ENCODE data around the gene C2orf49.

DNA sequence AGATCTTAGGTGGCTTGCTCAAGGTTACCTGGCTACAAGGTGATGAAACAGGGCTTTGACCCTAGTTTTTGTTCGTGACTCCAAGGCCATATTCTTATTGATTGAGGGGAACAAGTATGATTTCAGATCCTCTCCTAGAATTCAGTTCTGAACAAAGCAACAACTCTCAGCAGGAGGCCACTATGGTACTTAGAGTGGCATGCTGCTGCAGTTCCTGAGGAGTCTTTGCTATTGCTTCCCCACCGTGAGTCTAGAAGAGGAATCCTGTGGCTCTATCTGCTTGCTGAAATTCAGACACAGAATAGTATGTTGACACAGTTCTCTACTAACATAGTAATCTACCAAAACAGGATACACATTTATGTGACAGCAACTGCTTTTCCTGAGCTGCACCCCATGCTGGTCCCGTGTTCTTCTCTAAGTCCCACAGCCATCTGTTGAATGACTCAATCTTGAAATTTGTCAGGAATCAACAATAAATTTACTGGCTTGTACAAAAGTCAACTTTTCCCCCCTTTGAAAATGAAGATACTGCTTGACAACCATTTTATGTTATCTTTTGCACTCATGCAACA is 11.9 kb upstream of the C2orf49 start:
- TF ChIP-seq, protein P1, sequence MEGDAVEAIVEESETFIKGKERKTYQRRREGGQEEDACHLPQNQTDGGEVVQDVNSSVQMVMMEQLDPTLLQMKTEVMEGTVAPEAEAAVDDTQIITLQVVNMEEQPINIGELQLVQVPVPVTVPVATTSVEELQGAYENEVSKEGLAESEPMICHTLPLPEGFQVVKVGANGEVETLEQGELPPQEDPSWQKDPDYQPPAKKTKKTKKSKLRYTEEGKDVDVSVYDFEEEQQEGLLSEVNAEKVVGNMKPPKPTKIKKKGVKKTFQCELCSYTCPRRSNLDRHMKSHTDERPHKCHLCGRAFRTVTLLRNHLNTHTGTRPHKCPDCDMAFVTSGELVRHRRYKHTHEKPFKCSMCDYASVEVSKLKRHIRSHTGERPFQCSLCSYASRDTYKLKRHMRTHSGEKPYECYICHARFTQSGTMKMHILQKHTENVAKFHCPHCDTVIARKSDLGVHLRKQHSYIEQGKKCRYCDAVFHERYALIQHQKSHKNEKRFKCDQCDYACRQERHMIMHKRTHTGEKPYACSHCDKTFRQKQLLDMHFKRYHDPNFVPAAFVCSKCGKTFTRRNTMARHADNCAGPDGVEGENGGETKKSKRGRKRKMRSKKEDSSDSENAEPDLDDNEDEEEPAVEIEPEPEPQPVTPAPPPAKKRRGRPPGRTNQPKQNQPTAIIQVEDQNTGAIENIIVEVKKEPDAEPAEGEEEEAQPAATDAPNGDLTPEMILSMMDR (IDR thresholded peaks at IDR 0.05) = no peak
- TF ChIP-seq POLR2A (IDR thresholded peaks at IDR 0.05) = no peak
